Measurements from ENCODE around the gene ACTC1. TPM values are rescaled to one million over a fixed set of nuclear protein-coding genes. Genes with fewer than 3 reads are reported as not detected.

ACTC1 gene
- polyA plus RNA-seq, 1 donor (not counting 4 experiments of a cell fraction or from before 2014, with no cell fraction given): not detected

GRCh38 chr15:34754171-34754601 lies 41.2 kb downstream of the ACTC1 start:
- FAIRE-seq: no peak
- no peak overlapping the region for H3K4me2 ChIP-seq (ENCODE audit: control insufficient read depth, extremely low read depth, insufficient read depth, low read depth, low read length)
- H3K4me3 ChIP-seq (ENCODE audit: control insufficient read depth in 2 of 3, extremely low read depth in 1 of 3, insufficient read depth in 2 of 3, low read depth in 1 of 3, low read length in 3 of 3): no peak overlapping the region

GRCh38 chr15:34753236-34753894 lies 42.0 kb downstream of the ACTC1 start:
- FAIRE-seq: peak; percentile 20
- Histone ChIP-seq H3K9me1 (ENCODE audit: control insufficient read depth, extremely low read depth, insufficient read depth, low read length) (no peaks in the 10 kb centered on the region), H2AFZ (ENCODE audit: control insufficient read depth, low read length) (no peak overlapping the region), H3K79me2 (ENCODE audit: control insufficient read depth, insufficient read depth, low read length) (no peaks in the 10 kb centered on the region), H3K27me3 (ENCODE audit: control insufficient read depth, extremely low read depth, insufficient read depth, low read length) (peaks cover 33% of the 10 kb centered on the region), H3K9me3 (ENCODE audit: control insufficient read depth, low read depth, low read length) (no peaks in the 10 kb centered on the region), H3K36me3 (ENCODE audit: control insufficient read depth in 2 of 2, extremely low read depth in 1 of 2, insufficient read depth in 2 of 2, low read length in 2 of 2) (no peaks in the 10 kb centered on the region), H3K27ac (ENCODE audit: control insufficient read depth, insufficient read depth, low read length) (no peak overlapping the region), H3K4me3 (ENCODE audit: control insufficient read depth in 2 of 3, extremely low read depth in 1 of 3, insufficient read depth in 2 of 3, low read depth in 1 of 3, low read length in 3 of 3) (no peak overlapping the region), H3K4me2 (ENCODE audit: control insufficient read depth, extremely low read depth, insufficient read depth, low read depth, low read length) (no peak overlapping the region), H3K4me1 (ENCODE audit: control insufficient read depth, extremely low read depth, insufficient read depth, low read length) (no peaks in the 10 kb centered on the region), H4K20me1 (ENCODE audit: control insufficient read depth, extremely low read depth, insufficient read depth, low read length) (no peaks in the 10 kb centered on the region), H3K9ac (ENCODE audit: control insufficient read depth, extremely low read depth, insufficient read depth, low read length) (no peak overlapping the region)
- DNase-seq (ENCODE audit: low read depth, low spot score): no peak
- dilution Hi-C loops (cut with MboI; ENCODE audit: extremely low pct_ligation_motif_present, low sequenced_read_pairs): no loop called here
- no peak for TF ChIP-seq CTCF (optimal IDR thresholded peaks at IDR 0.05 in 1 of 3, IDR thresholded peaks at IDR 0.05 in 1 of 3, conservative IDR thresholded peaks at IDR 0.05 in 1 of 3; ENCODE audit: extremely low read depth in 1 of 3, insufficient read depth in 2 of 3, low read length in 3 of 3)
- TF ChIP-seq EZH2 (IDR thresholded peaks at IDR 0.05; ENCODE audit: low read length): no peak

More at GRCh38 chr15:34754171-34754601, 41.2 kb downstream of the ACTC1 start:
- TF ChIP-seq CTCF (optimal IDR thresholded peaks at IDR 0.05 in 1 of 3, IDR thresholded peaks at IDR 0.05 in 1 of 3, conservative IDR thresholded peaks at IDR 0.05 in 1 of 3; ENCODE audit: extremely low read depth in 1 of 3, insufficient read depth in 2 of 3, low read length in 3 of 3) (no peak), EZH2 (IDR thresholded peaks at IDR 0.05; ENCODE audit: low read length) (peak; percentile 81)
- Histone ChIP-seq H3K36me3 (ENCODE audit: control insufficient read depth in 2 of 2, extremely low read depth in 1 of 2, insufficient read depth in 2 of 2, low read length in 2 of 2) (no peaks in the 10 kb centered on the region), H3K27ac (ENCODE audit: control insufficient read depth, insufficient read depth, low read length) (no peak overlapping the region), H4K20me1 (ENCODE audit: control insufficient read depth, extremely low read depth, insufficient read depth, low read length) (no peaks in the 10 kb centered on the region), H3K9me3 (ENCODE audit: control insufficient read depth, low read depth, low read length) (no peaks in the 10 kb centered on the region), H2AFZ (ENCODE audit: control insufficient read depth, low read length) (no peak overlapping the region), H3K4me1 (ENCODE audit: control insufficient read depth, extremely low read depth, insufficient read depth, low read length) (no peaks in the 10 kb centered on the region), H3K9me1 (ENCODE audit: control insufficient read depth, extremely low read depth, insufficient read depth, low read length) (no peaks in the 10 kb centered on the region), H3K27me3 (ENCODE audit: control insufficient read depth, extremely low read depth, insufficient read depth, low read length) (peaks cover 36% of the 10 kb centered on the region), H3K79me2 (ENCODE audit: control insufficient read depth, insufficient read depth, low read length) (no peaks in the 10 kb centered on the region), H3K9ac (ENCODE audit: control insufficient read depth, extremely low read depth, insufficient read depth, low read length) (no peak overlapping the region)
- dilution Hi-C loops (cut with MboI; ENCODE audit: extremely low pct_ligation_motif_present, low sequenced_read_pairs): no loop called here
- no peak for DNase-seq (ENCODE audit: low read depth, low spot score)

All from keratinocyte (primary cell).